Fibroblast of mammary gland (primary cell): Measurements from ENCODE around the gene CFAP221.
A peak's percentile ranks its signal among the peaks of the same experiment; 100 is the strongest.

Experiments
- DNase-seq: peaks from one replicate; pipeline ENCODE4 v3.0.0-alpha.2; 2010; ENCODE audit warnings: low read depth
- H3K4me3 ChIP-seq: 2 replicates; pipeline ENCODE4 v1.5.1; 2011; ENCODE audit warnings: low read depth, mild to moderate bottlenecking, low read length, moderate library complexity; ENCODE audit not compliant: control insufficient read depth
- TF ChIP-seq, protein P1 (sequence below): conservative IDR thresholded peaks from 2 replicates; pipeline ENCODE4 v1.5.1; 2011; ENCODE audit warnings: low read depth, low read length, inconsistent platforms; ENCODE audit not compliant: control insufficient read depth, insufficient read depth

CFAP221 gene

DNA sequence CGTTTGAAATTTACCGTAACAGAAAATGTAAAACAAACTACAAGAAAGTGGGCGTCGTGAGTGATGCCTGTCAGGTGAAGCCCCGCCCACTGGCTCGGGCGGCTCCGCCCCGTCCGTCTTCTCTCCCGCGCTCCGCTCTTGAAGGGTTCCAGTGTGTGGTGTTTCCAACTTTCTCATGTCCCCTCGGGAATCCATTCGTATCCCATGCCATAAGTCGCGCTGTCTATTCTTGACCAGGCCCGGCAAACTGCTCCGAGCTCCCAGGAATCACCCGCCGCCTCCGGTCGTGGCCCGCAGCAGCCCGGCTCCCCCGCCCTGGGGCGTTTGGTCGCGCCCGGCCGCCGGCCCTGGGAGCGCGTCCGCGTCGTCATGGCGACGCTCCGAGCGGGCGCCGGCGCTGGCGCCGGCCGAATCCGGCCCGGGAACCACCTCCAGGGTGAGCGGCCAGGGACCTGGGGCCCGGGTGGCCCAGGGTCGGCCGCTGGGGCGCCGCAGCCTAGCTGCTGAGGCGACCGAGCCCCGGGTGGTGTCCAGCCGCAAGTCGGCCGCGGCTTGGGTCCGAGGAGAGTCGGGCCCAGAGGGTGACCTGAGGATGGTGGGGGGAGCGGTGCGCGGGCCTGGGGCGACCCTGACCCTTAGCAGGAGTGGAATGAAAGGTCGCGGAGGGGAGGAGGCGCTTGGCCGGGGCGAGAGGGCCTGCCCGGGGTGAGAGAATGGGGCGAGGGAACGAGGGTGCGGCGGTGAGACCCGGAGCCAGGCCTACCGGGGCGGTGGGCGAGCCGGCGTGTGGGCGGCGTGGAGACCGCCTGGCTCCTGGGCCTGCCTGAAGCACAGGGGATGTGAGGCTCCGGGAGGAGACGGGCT, at the start of gene CFAP221:
TSS of gene CFAP221 (plus strand) at position 375 of the 864 bp plus-strand sequence. CDS start 1,683 bp downstream, outside the sequence.
- peak within 1 kb of the TSS; percentile 48 for H3K4me3 ChIP-seq
- DNase-seq: peak; percentile 52
- TF ChIP-seq, protein P1, sequence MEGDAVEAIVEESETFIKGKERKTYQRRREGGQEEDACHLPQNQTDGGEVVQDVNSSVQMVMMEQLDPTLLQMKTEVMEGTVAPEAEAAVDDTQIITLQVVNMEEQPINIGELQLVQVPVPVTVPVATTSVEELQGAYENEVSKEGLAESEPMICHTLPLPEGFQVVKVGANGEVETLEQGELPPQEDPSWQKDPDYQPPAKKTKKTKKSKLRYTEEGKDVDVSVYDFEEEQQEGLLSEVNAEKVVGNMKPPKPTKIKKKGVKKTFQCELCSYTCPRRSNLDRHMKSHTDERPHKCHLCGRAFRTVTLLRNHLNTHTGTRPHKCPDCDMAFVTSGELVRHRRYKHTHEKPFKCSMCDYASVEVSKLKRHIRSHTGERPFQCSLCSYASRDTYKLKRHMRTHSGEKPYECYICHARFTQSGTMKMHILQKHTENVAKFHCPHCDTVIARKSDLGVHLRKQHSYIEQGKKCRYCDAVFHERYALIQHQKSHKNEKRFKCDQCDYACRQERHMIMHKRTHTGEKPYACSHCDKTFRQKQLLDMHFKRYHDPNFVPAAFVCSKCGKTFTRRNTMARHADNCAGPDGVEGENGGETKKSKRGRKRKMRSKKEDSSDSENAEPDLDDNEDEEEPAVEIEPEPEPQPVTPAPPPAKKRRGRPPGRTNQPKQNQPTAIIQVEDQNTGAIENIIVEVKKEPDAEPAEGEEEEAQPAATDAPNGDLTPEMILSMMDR: no peak

DNA sequence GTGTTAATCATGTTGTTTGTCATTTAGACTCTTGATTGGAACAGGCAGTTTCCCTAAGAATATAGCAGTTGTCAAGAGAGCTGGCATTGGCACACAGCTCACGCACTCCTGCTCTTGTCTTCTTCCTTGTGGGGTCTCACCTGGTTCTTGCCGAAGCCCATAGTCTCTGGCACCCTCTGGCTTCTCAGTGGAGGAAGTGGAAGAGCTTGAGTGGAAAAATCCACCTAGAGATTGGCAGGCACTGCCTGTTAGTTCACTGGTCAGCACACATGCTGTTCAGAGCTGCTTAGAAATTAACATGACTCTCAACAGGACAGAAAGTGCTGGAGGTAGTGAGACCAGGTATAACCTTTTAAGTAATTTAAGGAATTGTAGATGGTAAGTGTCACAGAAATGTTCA, 48.3 kb upstream of the CFAP221 start:
- no peak overlapping the region for H3K4me3 ChIP-seq
- TF ChIP-seq, protein P1: no peak
- DNase-seq: no peak

DNA sequence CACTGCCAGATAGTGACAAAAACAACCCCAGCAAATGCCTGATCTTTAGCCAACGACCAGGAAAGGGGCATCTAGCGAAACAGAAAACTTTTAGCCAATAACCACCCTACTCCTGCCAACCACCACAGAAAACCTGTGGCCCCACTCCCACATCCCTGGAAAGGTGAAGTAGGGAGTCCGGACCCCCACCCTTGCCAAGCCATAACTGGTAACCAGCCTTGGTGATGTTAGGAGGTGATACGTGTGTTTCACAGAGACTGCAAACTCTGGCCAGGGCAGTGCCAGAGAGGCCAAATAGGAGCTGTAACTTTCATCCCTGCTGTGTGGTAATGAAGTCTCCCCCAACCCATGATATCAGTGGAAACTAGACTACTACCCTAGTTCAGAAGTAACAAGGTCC, 47.6 kb upstream of the CFAP221 start:
- TF ChIP-seq, protein P1: no peak
- DNase-seq: no peak
- H3K4me3 ChIP-seq: no peak overlapping the region

DNA sequence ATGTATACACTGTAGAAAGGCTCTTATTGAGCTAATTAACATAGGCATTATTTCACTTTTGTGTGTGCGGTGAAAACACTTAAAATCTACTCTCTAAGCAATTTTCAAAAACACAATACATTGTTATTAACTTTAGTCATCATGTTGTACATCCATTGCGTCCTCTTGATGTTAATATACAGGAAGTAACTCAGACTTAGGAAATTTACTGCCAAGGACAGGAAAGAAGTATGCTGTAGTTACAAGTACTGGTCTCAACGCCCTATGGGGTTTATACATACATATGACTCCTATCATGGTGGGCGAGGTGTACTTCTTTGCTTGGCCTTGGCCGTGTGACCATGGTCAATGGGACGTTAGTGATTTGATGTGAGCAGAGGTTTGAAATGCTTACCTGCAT, 35.5 kb upstream of the CFAP221 start:
- TF ChIP-seq, protein P1: no peak
- DNase-seq: no peak
- no peak overlapping the region for H3K4me3 ChIP-seq

DNA sequence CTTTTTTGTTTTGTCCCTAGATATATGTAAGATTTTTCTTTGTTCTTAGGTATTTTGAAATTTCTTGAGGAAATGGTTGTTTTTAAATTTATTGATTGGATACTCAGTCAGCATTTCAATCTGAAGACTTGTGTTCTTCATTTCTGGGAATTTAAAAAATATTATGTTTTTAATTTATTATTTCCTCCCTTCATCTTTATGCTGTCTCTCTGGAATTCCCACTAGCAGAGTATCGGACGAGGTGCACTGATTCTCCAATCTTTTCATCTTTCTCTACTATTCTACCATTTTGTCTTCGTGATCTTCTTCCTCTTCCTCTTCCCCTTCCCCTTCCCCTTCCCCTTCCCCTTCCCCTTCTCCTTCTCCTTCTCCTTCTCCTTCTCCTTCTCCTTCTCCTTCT, 32.3 kb upstream of the CFAP221 start:
- H3K4me3 ChIP-seq: no peak overlapping the region
- TF ChIP-seq, protein P1: no peak
- no peak for DNase-seq

DNA sequence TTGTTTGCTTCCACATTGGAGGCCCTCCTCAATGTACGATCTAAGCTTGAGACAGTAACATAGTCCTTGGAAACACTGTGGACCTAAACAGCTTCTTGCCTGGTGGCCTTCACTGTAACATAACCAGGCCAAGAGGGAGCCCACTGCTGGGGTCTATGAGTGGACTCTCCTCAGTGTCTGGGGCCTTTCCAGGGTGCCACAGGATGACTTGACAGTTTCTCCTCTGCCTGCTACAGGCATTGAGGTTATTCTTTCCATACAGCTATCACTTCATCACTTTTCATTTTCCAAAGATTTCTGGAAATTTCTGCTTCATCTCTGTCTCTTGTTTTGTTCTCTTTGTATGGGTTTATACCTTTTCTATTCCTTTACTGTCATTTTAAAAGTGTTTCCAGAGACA, 31.3 kb upstream of the CFAP221 start:
- H3K4me3 ChIP-seq: no peak overlapping the region
- TF ChIP-seq, protein P1: no peak
- no peak for DNase-seq
